Measurements from ENCODE around the gene PIAS2.
"Not testable (repeated sequence)": the region's sequence is repeated elsewhere in the genome, so short reads cannot be mapped to it uniquely, and the experiment has no call there.

The PIAS2 gene

GRCh38 chr18:46909497-46909896 lies 7.8 kb downstream of the PIAS2 start:
- no peak for DNase-seq (ENCODE audit: insufficient read length, low spot score)
- FAIRE-seq: no peak

GRCh38 chr18:46903406-46903805 lies 13.9 kb downstream of the PIAS2 start:
- DNase-seq (ENCODE audit: insufficient read length, low spot score) (no peak), FAIRE-seq (no peak)

DNA sequence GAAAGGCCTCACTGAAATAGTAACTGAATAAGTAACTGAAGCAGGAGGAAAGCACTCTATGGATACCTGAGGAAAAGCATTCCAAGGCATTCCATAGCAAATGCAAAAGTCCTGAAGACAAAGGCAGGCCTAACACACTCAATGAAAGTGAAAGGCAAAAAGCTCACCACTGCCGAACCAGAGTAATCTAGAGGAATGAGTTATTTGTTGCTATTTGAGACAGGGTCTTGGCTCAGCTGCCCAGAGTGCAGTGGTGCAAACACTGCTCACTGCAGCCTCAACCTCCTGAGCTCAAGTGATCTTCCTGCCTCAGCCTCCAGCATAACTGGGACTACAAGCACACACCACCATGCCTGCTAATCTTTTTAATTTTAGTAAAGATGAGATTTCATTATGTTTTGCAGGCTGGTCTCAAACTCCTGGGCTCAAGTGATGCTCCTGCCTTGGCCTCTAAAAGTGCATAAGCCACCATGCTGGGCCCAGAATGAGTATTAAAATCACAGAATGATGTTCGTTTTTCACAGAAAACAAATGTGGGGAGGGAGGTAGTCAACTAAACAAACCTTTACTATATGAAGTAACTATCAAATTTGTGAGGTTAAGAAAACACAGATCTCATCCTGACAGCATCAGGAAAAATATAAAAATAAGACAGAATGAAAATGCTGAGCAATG lies 17.9 kb downstream of the PIAS2 start:
- FAIRE-seq: no peak
- no peak for DNase-seq (ENCODE audit: insufficient read length, low spot score)

- DNase-seq (ENCODE audit: insufficient read length, low spot score): no peak
- no peak for FAIRE-seq
Observed at GRCh38 chr18:46894124-46894523, 23.2 kb downstream of the PIAS2 start.

DNA sequence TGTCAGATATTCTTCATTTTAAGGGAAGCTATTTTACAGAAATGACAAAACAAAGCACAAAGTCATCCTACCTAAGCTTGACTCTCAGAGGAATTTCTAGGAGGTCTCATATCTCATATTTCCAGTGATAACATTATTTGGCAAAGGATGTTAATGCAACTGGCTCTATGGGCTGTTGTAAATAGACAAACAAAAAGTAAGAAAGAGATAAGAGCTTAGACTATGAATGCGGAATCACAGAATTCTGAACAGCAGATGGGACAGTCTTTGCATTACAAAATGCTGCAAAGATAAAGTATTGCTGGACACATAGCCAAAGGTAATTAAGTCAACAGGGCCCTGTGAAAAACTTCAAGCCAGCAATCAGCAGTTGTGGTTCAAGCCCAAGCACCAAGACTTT lies 23.9 kb downstream of the PIAS2 start:
- DNase-seq (ENCODE audit: insufficient read length, low spot score) (no peak), FAIRE-seq (no peak)

- FAIRE-seq: no peak
- DNase-seq (ENCODE audit: insufficient read length, low spot score): no peak
Observed at GRCh38 chr18:46892842-46893241, 24.5 kb downstream of the PIAS2 start.

DNA sequence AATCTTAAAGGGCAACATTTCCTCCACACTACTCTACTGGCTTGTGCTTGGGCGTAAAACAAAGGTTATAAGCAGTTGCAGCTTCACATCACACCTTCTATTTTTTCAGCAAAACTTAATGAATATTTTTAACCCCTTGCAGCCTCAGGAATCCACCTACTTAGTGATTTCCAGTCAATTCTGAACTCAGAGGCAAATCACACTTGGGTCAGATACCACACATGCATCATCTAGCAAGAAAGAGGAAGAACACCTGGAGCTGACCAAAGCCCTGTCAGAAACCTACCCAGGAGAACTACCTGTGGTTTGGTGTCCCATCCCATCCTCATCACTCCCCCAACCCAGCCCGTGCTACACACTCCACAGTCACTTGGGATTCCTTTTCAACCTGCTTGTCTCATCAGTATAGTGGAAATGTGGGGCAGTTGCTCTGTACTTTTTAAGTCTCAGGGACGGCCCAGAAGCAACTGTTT lies 25.5 kb downstream of the PIAS2 start:
- no peak for FAIRE-seq

GRCh38 chr18:46888965-46889364 lies 28.3 kb downstream of the PIAS2 start:
- no peak for DNase-seq (ENCODE audit: insufficient read length, low spot score)
- no peak for FAIRE-seq

More for the DNA sequence above, 25.5 kb downstream of the PIAS2 start:
- no peak for DNase-seq (ENCODE audit: insufficient read length, low spot score)

GRCh38 chr18:46886893-46887292 lies 30.4 kb downstream of the PIAS2 start:
- FAIRE-seq (no peak), DNase-seq (ENCODE audit: insufficient read length, low spot score) (no peak)

- DNase-seq (ENCODE audit: insufficient read length, low spot score): no peak
- no peak for FAIRE-seq
Observed at GRCh38 chr18:46883180-46883579, 34.1 kb downstream of the PIAS2 start.

DNA sequence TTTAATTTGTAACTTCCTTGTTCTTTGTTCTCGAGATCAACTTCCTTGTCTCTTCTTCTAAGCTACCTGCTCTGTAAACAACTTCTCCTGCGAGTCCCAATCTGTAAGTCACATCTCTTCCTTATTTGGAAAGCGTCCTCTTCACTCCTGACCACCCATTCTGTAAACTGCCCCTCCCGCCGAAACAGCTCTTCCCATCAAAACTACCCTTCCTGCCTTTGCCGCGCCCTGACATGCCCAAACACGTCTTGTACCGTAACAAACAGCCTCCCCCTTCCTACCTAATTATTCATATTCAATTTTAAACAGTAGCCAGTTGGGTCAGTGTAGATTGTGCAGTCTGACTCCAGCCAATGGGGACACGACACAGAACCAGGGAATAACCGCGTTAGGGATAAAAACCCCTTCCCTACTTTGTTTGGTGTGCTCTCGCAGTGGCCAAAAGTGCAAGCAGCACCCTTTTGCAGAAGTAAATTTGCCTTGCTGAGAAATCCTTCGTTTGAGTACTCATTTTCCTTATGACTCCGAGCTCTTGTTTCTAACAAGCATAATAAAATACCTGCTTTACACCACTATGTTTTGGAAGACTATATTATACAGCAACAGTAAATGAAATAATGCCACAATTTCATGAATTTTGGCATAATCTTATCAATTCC lies 39.8 kb downstream of the PIAS2 start:
- no peak for DNase-seq (ENCODE audit: insufficient read length, low spot score)
- FAIRE-seq: no peak

DNA sequence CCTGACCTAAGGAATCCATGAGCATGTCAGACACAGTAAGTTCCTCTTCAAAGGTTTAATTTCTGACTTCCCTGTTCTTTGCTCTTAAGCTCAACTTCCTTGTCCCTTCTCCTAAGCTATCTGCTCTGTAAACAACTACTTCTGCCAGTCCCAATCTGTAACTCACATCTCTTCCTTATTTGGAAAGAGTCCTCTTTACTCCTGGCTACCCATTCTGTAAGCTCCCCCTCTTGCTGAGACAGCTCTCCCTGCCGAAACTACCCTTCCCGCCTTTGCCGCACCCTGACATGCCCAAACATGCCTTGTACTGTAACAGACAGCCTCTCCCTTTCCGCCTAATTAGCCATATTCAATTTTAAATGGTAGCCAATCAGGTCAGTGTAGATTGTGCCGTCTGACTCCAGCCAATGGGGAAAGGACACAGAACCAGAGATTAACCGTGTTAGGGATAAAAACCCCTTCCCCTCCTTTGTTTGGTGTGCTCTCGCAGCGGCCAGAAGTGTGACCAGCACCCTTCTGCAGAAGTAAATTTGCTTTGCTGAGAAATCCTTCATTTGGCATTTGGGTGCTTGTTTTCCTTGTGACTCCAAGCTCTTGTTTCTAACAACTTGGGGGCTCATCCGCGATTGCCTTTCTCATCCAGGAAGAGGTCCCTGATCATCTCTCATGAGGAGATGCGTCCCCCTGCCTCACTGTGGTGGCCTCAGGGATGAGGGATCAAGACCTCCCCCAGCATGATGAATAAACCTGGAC lies 49.0 kb downstream of the PIAS2 start:
- FAIRE-seq: no peak
- no peak for DNase-seq (ENCODE audit: insufficient read length, low spot score)

- FAIRE-seq (no peak), DNase-seq (ENCODE audit: insufficient read length, low spot score) (no peak)
Observed at GRCh38 chr18:46867367-46868143, 49.8 kb downstream of the PIAS2 start.

GRCh38 chr18:46866523-46866922 lies 50.8 kb downstream of the PIAS2 start:
- FAIRE-seq (no peak), DNase-seq (ENCODE audit: insufficient read length, low spot score) (no peak)

GRCh38 chr18:46865245-46865644 lies 52.1 kb downstream of the PIAS2 start:
- not testable (repeated sequence) for DNase-seq (ENCODE audit: insufficient read length, low spot score); FAIRE-seq

GRCh38 chr18:46859855-46860254 lies 57.5 kb downstream of the PIAS2 start:
- FAIRE-seq (no peak), DNase-seq (ENCODE audit: insufficient read length, low spot score) (no peak)

DNA sequence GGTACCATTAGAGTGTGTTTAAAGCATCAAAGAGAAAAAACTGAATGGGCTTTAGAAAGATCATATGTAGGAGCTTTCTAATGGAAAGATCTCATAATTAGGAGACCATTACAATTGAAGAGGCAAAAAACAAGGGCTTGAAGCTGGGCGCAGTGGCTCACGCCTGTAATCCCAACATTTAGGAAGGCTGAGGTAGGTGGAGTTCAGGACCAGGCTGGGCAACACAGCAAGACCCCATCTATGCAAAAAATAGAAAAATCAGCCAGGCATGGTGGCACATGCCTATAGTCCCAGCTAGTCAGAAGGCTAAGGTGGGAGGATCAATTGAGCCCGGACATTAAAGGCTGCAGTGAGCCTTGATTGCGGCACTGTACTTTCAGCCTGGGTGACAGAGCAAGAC lies 59.0 kb downstream of the PIAS2 start:
- DNase-seq (ENCODE audit: insufficient read length, low spot score) (no peak), FAIRE-seq (no peak)

DNA sequence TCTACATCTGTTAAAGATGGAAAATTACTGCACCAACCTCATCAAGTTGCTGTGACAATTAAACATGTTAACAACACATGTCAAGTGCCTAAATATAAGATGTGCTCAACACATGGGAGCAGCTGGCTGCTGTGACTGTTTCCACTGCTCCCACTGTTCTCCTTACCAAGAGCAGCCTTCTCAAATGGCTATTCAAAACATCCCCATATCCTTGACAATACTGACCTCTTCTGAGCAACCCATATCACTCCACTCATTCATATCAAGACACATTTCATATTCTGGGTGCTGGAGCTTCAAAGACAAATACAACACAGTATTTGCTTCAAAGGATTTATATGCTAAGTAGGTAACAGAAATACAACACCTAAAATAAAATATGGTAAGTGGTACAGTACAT lies 60.3 kb downstream of the PIAS2 start:
- FAIRE-seq (no peak), DNase-seq (ENCODE audit: insufficient read length, low spot score) (no peak)

DNA sequence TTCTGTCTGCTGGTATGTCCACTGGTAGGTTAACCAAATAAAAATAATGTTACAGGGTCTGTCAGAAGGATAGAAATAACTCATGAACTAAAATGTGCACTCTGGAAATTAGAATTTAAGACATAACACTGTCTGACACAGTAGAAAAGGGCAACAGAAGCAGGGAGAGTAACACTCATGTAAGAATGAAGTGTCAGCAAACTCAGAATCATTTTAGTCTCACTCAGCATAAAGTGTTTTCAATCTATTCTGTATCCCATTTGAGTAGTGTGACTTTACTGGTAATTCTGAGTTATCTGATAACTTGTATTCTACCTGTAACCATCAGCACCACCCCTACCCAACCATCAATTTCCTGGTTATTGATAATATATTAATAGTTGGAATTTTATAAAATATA lies 68.3 kb downstream of the PIAS2 start:
- no peak for FAIRE-seq
- no peak for DNase-seq (ENCODE audit: insufficient read length, low spot score)

GRCh38 chr18:46843372-46843771 lies 73.9 kb downstream of the PIAS2 start:
- DNase-seq (ENCODE audit: insufficient read length, low spot score): no peak
- no peak for FAIRE-seq

GRCh38 chr18:46842583-46842982 lies 74.7 kb downstream of the PIAS2 start:
- FAIRE-seq (no peak), DNase-seq (ENCODE audit: insufficient read length, low spot score) (no peak)

Measured in HTR-8/SVneo (cell line).